C4-2B (cell line): ENCODE measurements around the gene GFY.

Experiments
- CTCF ChIP-seq: fragments of 450-650 bp; conservative IDR thresholded peaks from 2 replicates; pipeline ENCODE4 v1.5.1; 2017; ENCODE audit warnings: mild to moderate bottlenecking
- ZFX ChIP-seq: fragments of 450-650 bp; IDR thresholded peaks from 2 replicates; pipeline ENCODE4 v1.6.1; 2017

- no peak for TF ChIP-seq CTCF
- no peak for TF ChIP-seq ZFX
These were observed 6.7 kb upstream of the GFY start for GRCh38 chr19:49418511-49418910.
